Measurements from ENCODE around the gene WFDC8.
"Not testable (repeated sequence)": the region's sequence is repeated elsewhere in the genome, so short reads cannot be mapped to it uniquely, and the experiment has no call there.

WFDC8 gene

DNA sequence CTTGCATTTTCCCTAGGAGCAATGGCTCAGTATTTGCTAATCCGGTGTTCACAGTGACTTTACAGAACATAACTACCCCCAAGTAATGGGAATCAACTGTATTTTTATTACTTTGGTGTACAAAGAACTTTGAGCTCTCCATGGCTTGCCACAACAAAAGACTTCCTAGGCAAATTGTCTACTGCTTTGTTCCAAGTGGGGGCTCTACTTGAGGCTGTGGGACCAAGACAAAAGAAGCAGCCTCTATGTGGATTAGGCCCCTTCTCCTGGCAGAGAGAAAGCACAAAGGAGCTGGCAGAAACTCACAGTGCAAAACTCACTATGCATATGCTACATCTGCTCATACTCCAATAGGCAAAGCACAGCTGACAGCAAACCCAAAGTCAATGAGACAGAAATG is 853 bp downstream of the WFDC8 start:
- no peaks in the 10 kb centered on the region for H3K4me1 Mint-ChIP-seq (ENCODE audit: low read depth)
- H3K9me3 Mint-ChIP-seq = no peaks in the 10 kb centered on the region
- no peaks in the 10 kb centered on the region for H3K36me3 Mint-ChIP-seq (ENCODE audit: low read depth)
- H3K27ac Mint-ChIP-seq = no peak overlapping the region
- H3K27me3 Mint-ChIP-seq (ENCODE audit: low read depth) = peaks cover 14% of the 10 kb centered on the region
- H3K4me3 Mint-ChIP-seq = no peak overlapping the region

DNA sequence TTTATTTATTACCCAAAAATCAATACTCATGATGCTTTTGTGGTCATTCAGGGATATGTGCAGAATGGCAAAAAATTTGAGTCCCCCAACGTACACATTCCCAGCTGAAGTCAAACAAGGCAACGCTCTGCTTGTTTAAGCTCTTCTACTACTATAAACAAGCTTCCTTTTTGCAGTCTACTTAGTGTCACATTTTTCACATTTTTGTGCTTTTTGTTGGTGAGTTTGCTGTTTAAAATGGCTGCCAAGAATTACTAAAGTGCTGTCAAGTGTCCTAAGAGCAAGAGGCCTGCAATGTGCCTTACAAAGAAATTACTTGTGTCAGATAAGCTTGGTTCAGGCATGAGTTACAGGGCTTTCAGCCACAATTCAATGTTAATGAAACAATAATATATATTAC is 2.1 kb downstream of the WFDC8 start:
- no peaks in the 10 kb centered on the region for H3K4me1 Mint-ChIP-seq (ENCODE audit: low read depth)
- no peaks in the 10 kb centered on the region for H3K36me3 Mint-ChIP-seq (ENCODE audit: low read depth)
- peaks cover 9% of the 10 kb centered on the region for H3K27me3 Mint-ChIP-seq (ENCODE audit: low read depth)
- H3K4me3 Mint-ChIP-seq = no peak overlapping the region
- H3K27ac Mint-ChIP-seq = no peak overlapping the region
- H3K9me3 Mint-ChIP-seq = no peaks in the 10 kb centered on the region

GRCh38 chr20:45575931-45576330 is 3.2 kb downstream of the WFDC8 start:
- no peak overlapping the region for H3K27ac Mint-ChIP-seq

DNA sequence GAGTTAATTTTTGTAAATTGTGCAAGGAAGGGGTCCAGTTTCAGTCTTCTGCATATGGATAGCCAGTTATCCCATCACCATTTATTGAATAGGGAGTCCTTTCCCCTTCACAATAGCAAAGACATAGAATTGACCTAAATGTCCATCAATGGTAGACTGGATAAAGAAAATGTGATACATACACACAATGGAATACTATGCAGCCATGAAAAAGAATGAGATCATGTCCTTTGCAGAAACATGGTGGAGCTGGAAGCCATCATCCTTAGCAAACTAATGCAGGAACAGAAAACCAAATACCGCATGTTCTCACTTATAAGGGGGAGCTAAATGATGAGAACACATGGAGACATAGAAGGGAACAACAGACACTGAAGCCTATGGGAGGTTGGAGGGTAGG is 9.4 kb downstream of the WFDC8 start:
- not testable (repeated sequence) for H3K9me3 Mint-ChIP-seq; H3K36me3 Mint-ChIP-seq (ENCODE audit: low read depth)

More at GRCh38 chr20:45575931-45576330, 3.2 kb downstream of the WFDC8 start:
- Mint-ChIP-seq H3K9me3 (no peaks in the 10 kb centered on the region), H3K4me1 (ENCODE audit: low read depth) (no peaks in the 10 kb centered on the region), H3K27me3 (ENCODE audit: low read depth) (peaks cover 9% of the 10 kb centered on the region), H3K4me3 (no peak overlapping the region), H3K36me3 (ENCODE audit: low read depth) (no peaks in the 10 kb centered on the region)

GRCh38 chr20:45564760-45565276 is 14.3 kb downstream of the WFDC8 start:
- H3K27ac Mint-ChIP-seq = no peak overlapping the region
- no peak overlapping the region for H3K4me3 Mint-ChIP-seq

More for the DNA sequence above, 9.4 kb downstream of the WFDC8 start:
- H3K4me1 Mint-ChIP-seq (ENCODE audit: low read depth); H3K4me3 Mint-ChIP-seq; H3K27ac Mint-ChIP-seq: not testable (repeated sequence)
- H3K27me3 Mint-ChIP-seq (ENCODE audit: low read depth) = peaks cover 15% of the 10 kb centered on the region

GRCh38 chr20:45555198-45555597 is 23.9 kb downstream of the WFDC8 start:
- Mint-ChIP-seq H3K9me3 (no peaks in the 10 kb centered on the region), H3K27ac (no peak overlapping the region), H3K4me1 (ENCODE audit: low read depth) (no peaks in the 10 kb centered on the region), H3K4me3 (no peak overlapping the region), H3K36me3 (ENCODE audit: low read depth) (no peaks in the 10 kb centered on the region), H3K27me3 (ENCODE audit: low read depth) (peaks cover 11% of the 10 kb centered on the region)

More at GRCh38 chr20:45564760-45565276, 14.3 kb downstream of the WFDC8 start:
- Mint-ChIP-seq H3K36me3 (ENCODE audit: low read depth) (no peaks in the 10 kb centered on the region), H3K4me1 (ENCODE audit: low read depth) (no peaks in the 10 kb centered on the region), H3K9me3 (peaks cover 3% of the 10 kb centered on the region), H3K27me3 (ENCODE audit: low read depth) (peaks cover 14% of the 10 kb centered on the region)

- Mint-ChIP-seq H3K27me3 (ENCODE audit: low read depth) (peaks cover 23% of the 10 kb centered on the region), H3K4me1 (ENCODE audit: low read depth) (no peaks in the 10 kb centered on the region), H3K27ac (no peak overlapping the region), H3K9me3 (no peaks in the 10 kb centered on the region), H3K36me3 (ENCODE audit: low read depth) (no peaks in the 10 kb centered on the region), H3K4me3 (no peak overlapping the region)
Measured at GRCh38 chr20:45552456-45552855, 26.6 kb downstream of the WFDC8 start.

- Mint-ChIP-seq H3K27ac (no peak overlapping the region), H3K4me3 (no peak overlapping the region), H3K9me3 (no peaks in the 10 kb centered on the region)
Measured at GRCh38 chr20:45550765-45551164, 28.3 kb downstream of the WFDC8 start.

DNA sequence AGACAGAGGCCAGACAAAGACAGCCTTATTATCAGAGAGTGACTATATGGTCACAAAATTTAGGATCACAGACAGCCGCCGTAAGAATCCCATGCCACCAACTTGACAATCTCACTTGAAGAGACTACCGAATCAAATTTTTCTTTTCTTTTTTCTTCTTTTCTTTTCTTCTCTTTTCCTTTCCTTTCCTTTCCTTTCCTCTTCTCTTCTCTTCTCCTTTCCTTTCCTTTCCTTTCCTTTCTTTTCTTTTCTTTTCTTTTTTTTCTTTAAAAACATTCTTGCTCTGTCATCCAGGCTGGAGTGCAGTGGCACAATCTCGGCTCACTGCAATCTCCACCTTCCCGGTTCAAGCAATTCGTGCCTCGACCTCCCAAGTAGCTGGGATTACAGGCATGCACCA is 30.7 kb downstream of the WFDC8 start:
- Mint-ChIP-seq H3K27ac (no peak overlapping the region), H3K4me3 (no peak overlapping the region), H3K9me3 (no peaks in the 10 kb centered on the region), H3K4me1 (ENCODE audit: low read depth) (no peaks in the 10 kb centered on the region), H3K27me3 (ENCODE audit: low read depth) (peaks cover 25% of the 10 kb centered on the region), H3K36me3 (ENCODE audit: low read depth) (no peaks in the 10 kb centered on the region)

More at GRCh38 chr20:45550765-45551164, 28.3 kb downstream of the WFDC8 start:
- Mint-ChIP-seq H3K27me3 (ENCODE audit: low read depth) (peaks cover 23% of the 10 kb centered on the region), H3K4me1 (ENCODE audit: low read depth) (no peaks in the 10 kb centered on the region), H3K36me3 (ENCODE audit: low read depth) (no peaks in the 10 kb centered on the region)

DNA sequence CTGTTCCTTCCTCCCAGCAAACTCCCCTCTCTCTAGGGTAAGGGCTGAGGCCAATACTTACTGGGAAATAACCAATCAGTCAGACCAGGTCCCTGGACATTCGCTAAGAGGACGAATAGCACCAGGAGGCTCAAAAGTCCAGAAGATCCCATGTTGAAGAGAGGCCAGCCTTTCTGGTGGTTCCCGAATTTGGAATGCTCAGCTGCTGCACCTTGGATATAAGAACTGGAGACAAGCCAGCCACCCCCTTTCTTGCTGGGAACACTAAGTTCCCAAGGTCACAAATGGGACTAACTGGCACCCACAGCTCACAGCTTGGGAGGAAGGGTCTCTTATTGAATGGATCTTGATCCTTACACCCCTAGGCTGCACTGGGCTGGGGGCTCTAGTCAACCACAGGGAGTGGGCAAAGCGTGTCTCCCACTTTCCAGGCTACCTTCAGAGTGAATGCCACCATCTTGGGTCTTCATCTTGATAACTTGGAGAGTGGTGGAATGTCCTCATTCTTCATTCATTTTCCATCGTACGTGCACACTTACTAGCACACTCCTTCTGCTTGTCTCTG is 31.8 kb downstream of the WFDC8 start, which contains the start of gene EPPIN:
EPPIN (minus strand) TSS at position 196 of the 565 bp plus-strand sequence; CDS start at position 152, 44 bp downstream.
- H3K36me3 Mint-ChIP-seq (ENCODE audit: low read depth) = no peaks in the 10 kb centered on the region
- H3K4me1 Mint-ChIP-seq (ENCODE audit: low read depth) = no peaks in the 10 kb centered on the region
- H3K4me3 Mint-ChIP-seq = no peak within 1 kb of the TSS
- peaks cover 23% of the 10 kb centered on the region for H3K27me3 Mint-ChIP-seq (ENCODE audit: low read depth)
- no peak within 1 kb of the TSS for H3K27ac Mint-ChIP-seq
- H3K9me3 Mint-ChIP-seq = no peaks in the 10 kb centered on the region

- Mint-ChIP-seq H3K4me3 (no peak overlapping the region), H3K36me3 (ENCODE audit: low read depth) (no peaks in the 10 kb centered on the region), H3K27me3 (ENCODE audit: low read depth) (peaks cover 23% of the 10 kb centered on the region), H3K4me1 (ENCODE audit: low read depth) (no peaks in the 10 kb centered on the region), H3K27ac (no peak overlapping the region), H3K9me3 (no peaks in the 10 kb centered on the region)
Measured at GRCh38 chr20:45545754-45546453, 33.2 kb downstream of the WFDC8 start.

GRCh38 chr20:45545351-45545750 is 33.7 kb downstream of the WFDC8 start:
- H3K36me3 Mint-ChIP-seq (ENCODE audit: low read depth) = no peaks in the 10 kb centered on the region
- no peaks in the 10 kb centered on the region for H3K9me3 Mint-ChIP-seq
- H3K27ac Mint-ChIP-seq = no peak overlapping the region
- H3K27me3 Mint-ChIP-seq (ENCODE audit: low read depth) = peaks cover 22% of the 10 kb centered on the region
- no peaks in the 10 kb centered on the region for H3K4me1 Mint-ChIP-seq (ENCODE audit: low read depth)
- no peak overlapping the region for H3K4me3 Mint-ChIP-seq

GRCh38 chr20:45539382-45539781 is 39.7 kb downstream of the WFDC8 start, which contains the start of gene WFDC6:
Gene WFDC6, minus strand, starts transcription at chr20:45539482. Its CDS starts 75 bp downstream, at chr20:45539407.
- no peak within 1 kb of the TSS for H3K4me3 Mint-ChIP-seq
- no peak within 1 kb of the TSS for H3K27ac Mint-ChIP-seq
- H3K27me3 Mint-ChIP-seq (ENCODE audit: low read depth) = peaks cover 8% of the 10 kb centered on the region
- no peaks in the 10 kb centered on the region for H3K36me3 Mint-ChIP-seq (ENCODE audit: low read depth)
- H3K4me1 Mint-ChIP-seq (ENCODE audit: low read depth) = no peaks in the 10 kb centered on the region
- H3K9me3 Mint-ChIP-seq = no peaks in the 10 kb centered on the region

GRCh38 chr20:45538209-45538799 is 40.8 kb downstream of the WFDC8 start:
- Mint-ChIP-seq H3K9me3 (no peaks in the 10 kb centered on the region), H3K27ac (no peak overlapping the region), H3K4me1 (ENCODE audit: low read depth) (no peaks in the 10 kb centered on the region), H3K4me3 (no peak overlapping the region), H3K27me3 (ENCODE audit: low read depth) (peaks cover 8% of the 10 kb centered on the region), H3K36me3 (ENCODE audit: low read depth) (no peaks in the 10 kb centered on the region)

- no peaks in the 10 kb centered on the region for H3K36me3 Mint-ChIP-seq (ENCODE audit: low read depth)
- no peaks in the 10 kb centered on the region for H3K4me1 Mint-ChIP-seq (ENCODE audit: low read depth)
- H3K27me3 Mint-ChIP-seq (ENCODE audit: low read depth) = peaks cover 25% of the 10 kb centered on the region
- no peaks in the 10 kb centered on the region for H3K9me3 Mint-ChIP-seq
- H3K4me3 Mint-ChIP-seq = no peak overlapping the region
- H3K27ac Mint-ChIP-seq = no peak overlapping the region
Measured at GRCh38 chr20:45527294-45527693, 51.8 kb downstream of the WFDC8 start.

Data from T-helper 1 cell treated with Interleukin-12 subunit alpha and Interleukin-12 subunit beta and Interleukin-4 antibody, amounts not matched to agents 30 μg/mL and 1 μg/mL, for 36 hours (primary cell).